ENCODE measurements around the gene ATP2A3.

ATP2A3 gene

GRCh38 chr17:3890878-3891219 lies 73.4 kb downstream of the ATP2A3 start:
- no peak for TF ChIP-seq CTCF (IDR thresholded peaks at IDR 0.05)
- Histone ChIP-seq H3K27me3 (ENCODE audit: control insufficient read depth, insufficient read depth, low read length) (no peaks in the 10 kb centered on the region), H3K9ac (no peak overlapping the region), H3K9me3 (ENCODE audit: control insufficient read depth, low read length) (no peaks in the 10 kb centered on the region), H2AFZ (no peak overlapping the region), H3K79me2 (no peaks in the 10 kb centered on the region), H3K4me1 (peaks cover 15% of the 10 kb centered on the region), H3K36me3 (ENCODE audit: control insufficient read depth, insufficient read depth, low read length) (no peaks in the 10 kb centered on the region), H3K27ac (no peak overlapping the region), H3K4me2 (ENCODE audit: low read length) (no peak overlapping the region), H3K4me3 (ENCODE audit: low read depth, low read length) (no peak overlapping the region)

GRCh38 chr17:3890082-3890877 lies 74.0 kb downstream of the ATP2A3 start:
- Histone ChIP-seq H3K27ac (no peak overlapping the region), H3K79me2 (no peaks in the 10 kb centered on the region), H3K4me3 (ENCODE audit: low read depth, low read length) (no peak overlapping the region), H3K36me3 (ENCODE audit: control insufficient read depth, insufficient read depth, low read length) (no peaks in the 10 kb centered on the region), H2AFZ (no peak overlapping the region), H3K9me3 (ENCODE audit: control insufficient read depth, low read length) (no peaks in the 10 kb centered on the region), H3K4me1 (peaks cover 15% of the 10 kb centered on the region), H3K4me2 (ENCODE audit: low read length) (no peak overlapping the region), H3K9ac (no peak overlapping the region), H3K27me3 (ENCODE audit: control insufficient read depth, insufficient read depth, low read length) (no peaks in the 10 kb centered on the region)
- TF ChIP-seq CTCF (IDR thresholded peaks at IDR 0.05), result no peak

GRCh38 chr17:3889325-3890012 lies 74.8 kb downstream of the ATP2A3 start:
- H2AFZ ChIP-seq, result no peak overlapping the region
- no peak overlapping the region for H3K27ac ChIP-seq
- H3K9me3 ChIP-seq (ENCODE audit: control insufficient read depth, low read length), result no peaks in the 10 kb centered on the region
- H3K27me3 ChIP-seq (ENCODE audit: control insufficient read depth, insufficient read depth, low read length), result no peaks in the 10 kb centered on the region
- no peaks in the 10 kb centered on the region for H3K36me3 ChIP-seq (ENCODE audit: control insufficient read depth, insufficient read depth, low read length)
- H3K9ac ChIP-seq, result no peak overlapping the region
- no peaks in the 10 kb centered on the region for H3K79me2 ChIP-seq
- H3K4me1 ChIP-seq, result peaks cover 14% of the 10 kb centered on the region
- H3K4me3 ChIP-seq (ENCODE audit: low read depth, low read length), result no peak overlapping the region
- H3K4me2 ChIP-seq (ENCODE audit: low read length), result no peak overlapping the region
- no peak for TF ChIP-seq CTCF (IDR thresholded peaks at IDR 0.05)

GRCh38 chr17:3888343-3889171 lies 75.7 kb downstream of the ATP2A3 start:
- Histone ChIP-seq H3K4me1 (peaks cover 5% of the 10 kb centered on the region), H3K4me2 (ENCODE audit: low read length) (peak overlapping the region; percentile 48), H3K4me3 (ENCODE audit: low read depth, low read length) (no peak overlapping the region), H3K27me3 (ENCODE audit: control insufficient read depth, insufficient read depth, low read length) (no peaks in the 10 kb centered on the region), H2AFZ (peak overlapping the region; percentile 69), H3K9me3 (ENCODE audit: control insufficient read depth, low read length) (no peaks in the 10 kb centered on the region), H3K79me2 (no peaks in the 10 kb centered on the region), H3K9ac (no peak overlapping the region), H3K27ac (peak overlapping the region; percentile 65), H3K36me3 (ENCODE audit: control insufficient read depth, insufficient read depth, low read length) (no peaks in the 10 kb centered on the region)
- TF ChIP-seq CTCF (IDR thresholded peaks at IDR 0.05), result no peak

Data from parathyroid adenoma (tissue), 2 donors.